HG03558 (cell line): ENCODE results near the gene KPTN.

ENCODE experiments used
- ATAC-seq: cut with Tn5 transposase; IDR thresholded peaks from one replicate; pipeline ENCODE4 v1.9.1; 2021; ENCODE audit warnings: moderate number of reproducible peaks; ENCODE audit not compliant: unreplicated experiment; ENCODE audit errors: extremely low read depth

KPTN gene

DNA sequence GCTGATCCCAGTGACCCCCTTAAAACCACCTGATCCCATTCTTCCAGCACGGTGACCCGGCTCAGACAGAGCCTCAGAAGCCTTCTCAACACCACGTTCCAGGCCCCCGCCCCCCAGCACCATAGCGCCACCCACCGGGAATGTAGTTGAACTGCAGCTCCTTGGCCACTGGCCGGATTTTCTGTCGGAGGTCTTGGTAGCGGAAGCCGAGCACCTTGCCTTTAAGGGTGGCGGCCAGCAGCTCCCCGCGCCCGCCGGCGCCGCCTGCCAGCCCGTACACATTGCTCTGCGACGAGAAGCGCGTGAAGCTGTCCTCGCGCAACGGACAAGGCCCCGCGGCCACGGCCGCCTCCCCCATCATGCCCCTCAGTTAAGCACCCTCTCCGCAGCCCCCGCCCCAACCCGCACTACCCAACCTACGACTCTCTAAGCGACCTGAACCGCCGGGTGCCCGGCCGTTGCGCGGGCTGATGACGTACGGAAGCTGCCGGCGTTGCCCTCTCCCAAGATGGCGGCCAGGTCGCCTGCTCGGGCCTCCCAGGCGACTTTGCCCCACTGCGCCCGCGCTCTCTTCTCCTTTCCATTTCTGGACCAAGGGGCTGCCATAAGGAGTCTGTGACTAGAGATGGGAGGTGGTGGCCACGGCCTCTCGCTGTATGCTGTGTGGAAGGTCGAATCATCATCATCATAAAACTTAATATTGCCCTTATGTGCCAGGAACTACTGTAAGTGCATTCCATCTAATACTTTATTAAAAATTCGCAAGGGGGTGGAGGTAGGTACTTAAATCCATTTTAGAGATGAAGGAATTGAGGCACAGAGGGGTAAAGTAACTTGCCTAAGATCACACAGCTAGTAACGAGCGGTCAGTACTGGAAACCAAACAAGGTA is at the start of gene KPTN:
TSS of gene KPTN (minus strand) at position 420 of the 891 bp plus-strand sequence. CDS start at position 361, 59 bp downstream.
- no peak for ATAC-seq

GRCh38 chr19:47531640-47532387 is 47.8 kb upstream of the KPTN start:
- no peak for ATAC-seq

DNA sequence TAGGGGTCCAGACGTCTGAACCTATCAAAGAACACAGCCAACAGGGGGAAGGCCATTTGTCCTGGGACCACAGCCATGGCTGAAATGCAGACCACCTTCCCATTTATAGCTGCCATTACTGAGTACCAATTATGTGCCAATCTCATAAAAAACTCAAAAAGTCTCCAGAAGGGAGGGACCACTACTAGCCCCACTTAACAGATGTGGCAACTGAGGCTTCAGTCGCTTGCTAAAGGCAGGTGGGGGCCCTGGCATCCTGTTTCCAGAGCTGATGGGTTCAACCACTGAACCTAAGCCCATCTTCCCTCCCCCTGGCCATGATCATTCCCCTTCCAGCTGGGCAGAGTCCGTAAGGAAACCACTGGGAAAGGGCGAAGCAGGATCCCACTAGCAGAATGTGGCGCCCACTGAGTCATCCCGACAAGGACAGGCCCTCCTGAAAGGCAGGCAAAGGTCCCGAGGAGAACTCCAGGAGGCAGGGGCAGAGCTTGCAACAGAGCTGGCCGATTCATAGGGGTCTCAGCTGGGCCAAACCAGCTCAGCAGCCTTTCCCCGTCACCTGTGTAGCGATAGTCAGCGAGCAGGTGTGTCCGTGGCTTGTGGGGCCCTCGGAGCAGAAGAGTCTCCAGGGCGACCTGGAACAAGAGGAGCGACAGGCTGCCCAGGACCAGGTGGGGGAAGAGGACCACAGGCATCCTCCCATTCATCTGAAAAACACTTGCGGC is 45.2 kb upstream of the KPTN start:
- ATAC-seq = no peak

DNA sequence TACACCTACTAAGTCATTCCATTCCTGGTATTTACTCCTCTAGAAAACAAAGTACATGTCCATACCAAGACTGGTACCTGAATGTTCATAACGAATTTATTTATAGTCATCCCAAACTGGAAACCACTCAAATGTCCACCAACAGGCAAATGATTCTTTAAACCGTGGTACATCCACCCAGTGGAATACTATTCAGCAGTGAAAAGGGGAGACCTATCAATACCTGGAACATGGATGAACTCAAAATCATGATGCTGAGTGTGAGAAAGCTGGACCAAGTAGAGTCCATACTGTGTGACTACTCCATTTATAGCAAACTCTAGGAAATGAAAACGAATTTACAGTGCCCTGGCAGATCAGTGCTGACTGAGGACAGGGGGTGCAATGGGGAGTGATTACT is 42.8 kb upstream of the KPTN start:
- no peak for ATAC-seq

DNA sequence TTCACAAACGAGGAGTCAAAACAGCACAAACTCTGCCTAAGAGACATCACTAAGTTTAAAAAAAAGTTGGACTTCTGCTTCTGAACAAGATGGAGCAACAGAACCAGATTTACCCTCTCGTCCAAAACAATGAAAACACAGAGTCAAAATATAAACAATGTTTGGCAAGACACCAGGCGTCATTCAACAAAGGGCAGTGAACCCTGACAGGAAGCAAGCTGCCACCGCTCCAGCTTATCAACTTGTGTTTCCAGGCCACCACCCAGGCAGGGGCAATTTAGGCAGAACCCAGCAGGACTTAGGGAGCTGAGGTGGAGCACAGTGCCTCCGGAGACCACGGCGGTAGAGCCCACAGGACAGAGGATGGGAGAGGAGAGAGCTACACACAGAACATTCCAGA is 39.5 kb upstream of the KPTN start:
- no peak for ATAC-seq

- ATAC-seq = no peak
Measured at GRCh38 chr19:47521473-47522180, 37.6 kb upstream of the KPTN start.

DNA sequence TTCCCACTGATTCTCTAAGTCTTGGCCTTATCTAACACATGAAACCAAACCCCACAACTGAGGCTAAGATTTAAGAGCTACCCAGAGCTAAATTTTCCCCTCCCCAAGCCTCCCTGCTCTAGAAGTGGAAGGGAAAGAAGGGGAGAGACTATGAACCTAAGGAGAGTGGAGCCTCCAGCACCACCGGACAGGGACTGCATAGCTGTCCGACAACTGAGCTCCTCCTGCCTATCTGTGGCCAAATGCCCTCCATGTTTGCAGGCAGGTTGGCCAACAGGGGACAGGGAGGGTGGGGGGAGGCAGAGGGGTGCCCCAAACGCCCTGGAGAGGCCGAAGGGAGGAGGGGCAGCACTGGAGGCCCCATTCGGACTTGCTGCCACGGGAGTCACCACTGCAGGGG is 36.8 kb upstream of the KPTN start:
- ATAC-seq = no peak

- ATAC-seq = no peak
Measured at GRCh38 chr19:47520343-47520806, 36.4 kb upstream of the KPTN start.

- no peak for ATAC-seq
Measured at GRCh38 chr19:47518854-47519253, 34.8 kb upstream of the KPTN start.

DNA sequence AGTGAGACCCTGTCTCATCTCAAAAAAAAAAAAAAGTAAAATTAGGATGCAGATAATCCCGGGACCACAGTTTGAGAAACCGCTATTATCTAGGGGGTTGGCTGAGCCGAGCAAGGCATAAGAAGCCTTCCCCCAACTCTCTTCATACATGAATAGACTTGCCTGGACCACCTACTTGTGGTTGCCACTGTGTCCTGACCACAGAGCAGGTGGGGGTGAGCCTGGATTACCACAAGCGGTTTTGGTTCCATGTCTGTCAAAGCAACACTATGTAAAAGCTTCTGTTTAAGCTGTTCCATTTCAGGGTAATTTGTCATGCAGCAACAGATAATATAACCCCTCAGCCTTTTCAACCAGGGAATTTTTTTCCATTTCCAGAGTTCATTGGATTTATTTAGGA is 34.1 kb upstream of the KPTN start:
- no peak for ATAC-seq

DNA sequence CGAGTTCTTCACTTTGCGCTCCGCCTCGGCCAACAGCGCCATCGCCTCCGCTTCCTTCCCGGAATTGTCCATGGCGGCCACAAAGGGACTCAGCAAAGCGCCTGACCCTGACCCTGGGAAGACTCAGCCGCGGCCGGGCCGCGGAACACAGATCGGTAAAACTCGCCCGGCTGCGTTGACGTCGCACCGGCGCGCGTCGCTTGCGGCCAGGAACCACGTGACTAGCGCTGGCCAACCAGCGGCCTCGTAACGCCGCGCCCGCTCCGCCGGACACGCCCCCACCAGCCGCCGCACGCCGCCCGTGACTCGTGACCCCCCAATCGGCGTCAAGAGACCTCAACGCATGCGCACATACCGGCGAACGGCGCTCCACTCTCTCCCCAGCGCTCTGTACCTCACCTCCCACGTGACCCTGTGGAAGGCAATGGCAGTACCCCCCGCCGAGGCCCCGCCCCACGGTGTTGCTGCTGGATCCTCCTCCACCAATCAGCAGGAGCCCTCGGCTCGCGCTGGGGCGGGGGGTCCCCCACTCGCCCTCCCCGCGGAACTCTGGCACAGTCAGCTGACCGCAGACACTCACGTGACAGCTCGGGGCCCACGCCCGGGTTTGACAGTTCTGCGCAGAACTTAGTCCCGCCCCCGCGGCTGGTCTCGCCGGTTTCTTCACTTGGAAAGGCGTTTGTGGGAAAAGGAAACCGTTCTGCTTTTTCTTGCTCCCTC is 31.0 kb upstream of the KPTN start, which contains the start of gene NAPA:
TSS of gene NAPA (minus strand) at position 195 of the 720 bp plus-strand sequence. CDS start at position 72, 123 bp downstream.
- peak; percentile 66 for ATAC-seq

DNA sequence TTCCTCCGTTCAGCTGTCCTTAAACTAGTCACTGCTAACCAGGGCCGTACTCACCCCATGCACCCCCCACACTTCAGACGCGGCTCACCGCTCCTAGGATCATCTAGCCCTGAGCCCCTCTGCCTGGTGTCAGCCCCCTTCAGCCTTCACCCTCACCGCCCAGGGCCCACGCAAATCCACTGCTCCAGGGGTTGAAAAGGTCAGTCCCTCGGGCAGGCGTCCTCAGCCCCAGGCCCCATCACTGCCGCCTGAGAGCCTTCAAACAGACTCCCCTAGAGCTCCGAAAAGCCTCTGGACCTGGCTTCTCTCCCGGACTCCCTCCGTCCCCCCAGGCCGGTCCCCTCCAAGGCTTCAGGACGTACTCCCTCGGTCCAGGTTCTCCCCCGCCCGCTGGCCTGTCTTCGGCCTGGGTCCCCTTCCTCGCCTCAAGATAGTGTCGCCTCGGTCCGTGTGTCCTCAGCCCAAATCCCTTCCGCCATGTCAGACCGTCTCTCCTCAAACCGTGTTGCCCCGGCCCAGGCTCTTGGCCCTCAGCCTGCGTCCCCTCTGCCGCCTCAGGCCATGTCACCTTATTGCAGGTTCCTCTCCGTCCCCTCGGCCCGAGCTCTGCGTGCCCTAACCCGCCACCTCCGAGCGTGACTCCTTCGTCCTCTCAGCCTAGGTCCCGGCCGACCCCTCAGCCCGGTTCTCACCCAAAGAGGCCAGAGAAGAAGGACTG is 30.3 kb upstream of the KPTN start:
- no peak for ATAC-seq

DNA sequence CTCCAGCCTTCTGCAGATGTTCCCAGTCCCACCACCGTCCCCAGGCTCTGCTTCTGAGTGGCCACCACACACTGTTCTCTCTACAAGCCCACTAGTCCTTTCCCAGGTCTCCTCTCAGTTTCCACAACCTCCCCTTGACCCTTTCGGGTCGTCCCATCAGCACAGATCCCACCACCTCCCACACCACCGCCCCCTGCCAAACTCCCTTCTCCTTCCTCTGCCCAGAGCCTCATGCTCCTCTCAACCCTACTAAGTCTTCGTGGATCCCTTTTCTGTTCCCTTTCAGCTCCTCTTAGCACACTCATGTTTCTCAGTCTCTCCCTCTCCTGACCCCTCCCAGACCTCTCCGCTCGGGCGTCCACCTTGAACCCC is 28.9 kb upstream of the KPTN start:
- ATAC-seq = no peak

- ATAC-seq = no peak
Measured at GRCh38 chr19:47512183-47512947, 28.3 kb upstream of the KPTN start.

GRCh38 chr19:47511681-47512080 is 27.7 kb upstream of the KPTN start:
- no peak for ATAC-seq

GRCh38 chr19:47511128-47511517 is 27.1 kb upstream of the KPTN start:
- ATAC-seq = no peak

- no peak for ATAC-seq
Measured at GRCh38 chr19:47510516-47511127, 26.6 kb upstream of the KPTN start.

- ATAC-seq = no peak
Measured at GRCh38 chr19:47509973-47510372, 26.0 kb upstream of the KPTN start.
